SKM-1 (cell line): Measurements from ENCODE around the gene ATP11B.
"Not testable (repeated sequence)": the region's sequence is repeated elsewhere in the genome, so short reads cannot be mapped to it uniquely, and the experiment has no call there.

Source experiments
- DNase-seq: peaks from one replicate; lab custom pipeline; 2025; ENCODE audit not compliant: unreplicated experiment; lab: John Stamatoyannopoulos, UW

Gene ATP11B

GRCh38 chr3:182794455-182795388 is 1.4 kb downstream of the ATP11B start:
- no peak for DNase-seq

GRCh38 chr3:182795389-182795782 is 2.1 kb downstream of the ATP11B start:
- DNase-seq: peak; percentile 12

- DNase-seq: no peak
Observed at GRCh38 chr3:182796310-182796709, 3.0 kb downstream of the ATP11B start.

GRCh38 chr3:182797876-182798275 is 4.6 kb downstream of the ATP11B start:
- no peak for DNase-seq

- DNase-seq: not testable (repeated sequence)
Observed at GRCh38 chr3:182799143-182799542, 5.8 kb downstream of the ATP11B start.

GRCh38 chr3:182800508-182800907 is 7.2 kb downstream of the ATP11B start:
- DNase-seq: no peak

GRCh38 chr3:182802413-182803390 is 9.4 kb downstream of the ATP11B start:
- DNase-seq: peak; percentile 90

GRCh38 chr3:182803596-182803995 is 10.3 kb downstream of the ATP11B start:
- no peak for DNase-seq

GRCh38 chr3:182807061-182807460 is 13.8 kb downstream of the ATP11B start:
- no peak for DNase-seq

GRCh38 chr3:182808041-182808770 is 14.9 kb downstream of the ATP11B start:
- no peak for DNase-seq

- no peak for DNase-seq
Observed at GRCh38 chr3:182809531-182809930, 16.2 kb downstream of the ATP11B start.

- DNase-seq: no peak
Observed at GRCh38 chr3:182810574-182811268, 17.4 kb downstream of the ATP11B start.

- no peak for DNase-seq
Observed at GRCh38 chr3:182811269-182811596, 17.9 kb downstream of the ATP11B start.

GRCh38 chr3:182812123-182812522 is 18.8 kb downstream of the ATP11B start:
- DNase-seq: no peak

- DNase-seq: no peak
Observed at GRCh38 chr3:182814419-182815062, 21.2 kb downstream of the ATP11B start.

GRCh38 chr3:182816181-182816580 is 22.9 kb downstream of the ATP11B start:
- no peak for DNase-seq

- DNase-seq: no peak
Observed at GRCh38 chr3:182818296-182818978, 25.1 kb downstream of the ATP11B start.

- DNase-seq: no peak
Observed at GRCh38 chr3:182821221-182821981, 28.1 kb downstream of the ATP11B start.

- DNase-seq: not testable (repeated sequence)
Observed at GRCh38 chr3:182822260-182822659, 29.0 kb downstream of the ATP11B start.
